ENCODE measurements around the gene MFN1.
A peak's percentile ranks its signal among the peaks of the same experiment; 100 is the strongest.

Gene MFN1

GRCh38 chr3:179322286-179323196 is 25.0 kb upstream of the MFN1 start, which contains the start of gene ZNF639:
Gene ZNF639, plus strand, starts transcription at chr3:179323031. Its CDS starts 5,263 bp downstream, at chr3:179328294.
- DNase-seq (ENCODE audit: low read depth), result peak; percentile 84
- TF ChIP-seq CTCF (conservative IDR thresholded peaks at IDR 0.05; ENCODE audit: control insufficient read depth, insufficient read depth, low read depth, low read length), result no peak
- peak within 1 kb of the TSS; percentile 69 for H3K4me3 ChIP-seq (ENCODE audit: control insufficient read depth, low read depth, low read length)

- H3K4me3 ChIP-seq (ENCODE audit: control insufficient read depth, low read depth, low read length), result peak overlapping the region; percentile 69
- peak; percentile 81 for DNase-seq (ENCODE audit: low read depth)
- no peak for TF ChIP-seq CTCF (conservative IDR thresholded peaks at IDR 0.05; ENCODE audit: control insufficient read depth, insufficient read depth, low read depth, low read length)
Observed at GRCh38 chr3:179323197-179324110, 24.1 kb upstream of the MFN1 start.

- peak; percentile 62 for DNase-seq (ENCODE audit: low read depth)
- no peak for TF ChIP-seq CTCF (conservative IDR thresholded peaks at IDR 0.05; ENCODE audit: control insufficient read depth, insufficient read depth, low read depth, low read length)
- peak overlapping the region; percentile 69 for H3K4me3 ChIP-seq (ENCODE audit: control insufficient read depth, low read depth, low read length)
Observed at GRCh38 chr3:179324270-179324754, 23.2 kb upstream of the MFN1 start.

- TF ChIP-seq CTCF (conservative IDR thresholded peaks at IDR 0.05; ENCODE audit: control insufficient read depth, insufficient read depth, low read depth, low read length), result no peak
- DNase-seq (ENCODE audit: low read depth), result peak; percentile 18
- H3K4me3 ChIP-seq (ENCODE audit: control insufficient read depth, low read depth, low read length), result no peak overlapping the region
Observed at GRCh38 chr3:179330438-179330837, 17.1 kb upstream of the MFN1 start.

- DNase-seq (ENCODE audit: low read depth), result no peak
- no peak for TF ChIP-seq CTCF (conservative IDR thresholded peaks at IDR 0.05; ENCODE audit: control insufficient read depth, insufficient read depth, low read depth, low read length)
- H3K4me3 ChIP-seq (ENCODE audit: control insufficient read depth, low read depth, low read length), result no peak overlapping the region
Observed at GRCh38 chr3:179332240-179332639, 15.3 kb upstream of the MFN1 start.

- no peak for DNase-seq (ENCODE audit: low read depth)
- TF ChIP-seq CTCF (conservative IDR thresholded peaks at IDR 0.05; ENCODE audit: control insufficient read depth, insufficient read depth, low read depth, low read length), result no peak
- no peak overlapping the region for H3K4me3 ChIP-seq (ENCODE audit: control insufficient read depth, low read depth, low read length)
Observed at GRCh38 chr3:179333084-179333483, 14.4 kb upstream of the MFN1 start.
